ENCODE measurements around the gene PARP6. TPM values are rescaled to one million over a fixed set of nuclear protein-coding genes. Genes with fewer than 3 reads are reported as not detected.

The PARP6 gene
- polyA plus RNA-seq, 1 donor from 2014 or later: 218 TPM

- Histone ChIP-seq H3K27me3 (ENCODE audit: insufficient read depth, low read depth, low read length) (no peaks in the 10 kb centered on the region), H3K9me3 (ENCODE audit: low read length) (no peaks in the 10 kb centered on the region), H2AFZ (ENCODE audit: low read depth, low read length) (peak overlapping the region; percentile 46), H4K20me1 (ENCODE audit: insufficient read depth) (no peaks in the 10 kb centered on the region), H3K27ac (ENCODE audit: low read length) (peak overlapping the region; percentile 92), H3K4me3 (ENCODE audit: low read length) (peak overlapping the region; percentile 99), H3K4me2 (ENCODE audit: low read length) (peak overlapping the region; percentile 71), H3F3A (ENCODE audit: insufficient read depth, low read length, poor library complexity, severe bottlenecking) (no peaks in the 10 kb centered on the region), H3K36me3 (ENCODE audit: insufficient read depth, low read length) (no peaks in the 10 kb centered on the region), H3K9me2 (ENCODE audit: insufficient read depth, low read length) (no peaks in the 10 kb centered on the region), H3K79me2 (replicated peaks; ENCODE audit: insufficient read depth, low read length) (peaks cover 42% of the 10 kb centered on the region), H3K9ac (ENCODE audit: low read length) (peak overlapping the region; percentile 95)
- no peak for TF ChIP-seq TAF1 (IDR thresholded peaks at IDR 0.05; ENCODE audit: low read depth)
- no peak for TF ChIP-seq RAD21 (conservative IDR thresholded peaks at IDR 0.05)
Measured at GRCh38 chr15:72229947-72230196, 42.5 kb downstream of the PARP6 start.

GRCh38 chr15:72229076-72229946, 43.0 kb downstream of the PARP6 start:
- Histone ChIP-seq H4K20me1 (ENCODE audit: insufficient read depth) (no peaks in the 10 kb centered on the region), H3K9ac (ENCODE audit: low read length) (peak overlapping the region; percentile 95), H3K79me2 (replicated peaks; ENCODE audit: insufficient read depth, low read length) (peaks cover 46% of the 10 kb centered on the region)

GRCh38 chr15:72227720-72228119, 44.6 kb downstream of the PARP6 start:
- Histone ChIP-seq H2AFZ (ENCODE audit: low read depth, low read length) (no peak overlapping the region), H3K27ac (ENCODE audit: low read length) (no peak overlapping the region), H3K4me2 (ENCODE audit: low read length) (no peak overlapping the region)
- TF ChIP-seq EP300 (conservative IDR thresholded peaks at IDR 0.05; ENCODE audit: poor library complexity, severe bottlenecking) (no peak), MXI1 (conservative IDR thresholded peaks at IDR 0.05; ENCODE audit: poor library complexity, severe bottlenecking) (no peak), TAF1 (IDR thresholded peaks at IDR 0.05; ENCODE audit: low read depth) (no peak), POLR2AphosphoS5 (IDR thresholded peaks at IDR 0.05) (no peak), CTCF (IDR thresholded peaks at IDR 0.05; ENCODE audit: poor library complexity, severe bottlenecking) (no peak), REST (IDR thresholded peaks at IDR 0.05; ENCODE audit: borderline replicate concordance) (no peak), EZH2 (IDR thresholded peaks at IDR 0.05; ENCODE audit: borderline replicate concordance, insufficient read depth, low read length, poor library complexity, severe bottlenecking) (no peak), SMC3 (conservative IDR thresholded peaks at IDR 0.05; ENCODE audit: poor library complexity) (no peak)

More at GRCh38 chr15:72229076-72229946, 43.0 kb downstream of the PARP6 start:
- no peaks in the 10 kb centered on the region for H3K9me2 ChIP-seq (ENCODE audit: insufficient read depth, low read length)
- peak overlapping the region; percentile 99 for H3K4me3 ChIP-seq (ENCODE audit: low read length)
- H3K36me3 ChIP-seq (ENCODE audit: insufficient read depth, low read length): no peaks in the 10 kb centered on the region
- H3K4me2 ChIP-seq (ENCODE audit: low read length): peak overlapping the region; percentile 71
- H2AFZ ChIP-seq (ENCODE audit: low read depth, low read length): peak overlapping the region; percentile 46
- peak; percentile 13 for TF ChIP-seq POLR2AphosphoS5 (IDR thresholded peaks at IDR 0.05)
- TF ChIP-seq REST (IDR thresholded peaks at IDR 0.05; ENCODE audit: borderline replicate concordance): no peak
- H3F3A ChIP-seq (ENCODE audit: insufficient read depth, low read length, poor library complexity, severe bottlenecking): no peaks in the 10 kb centered on the region
- H3K27ac ChIP-seq (ENCODE audit: low read length): peak overlapping the region; percentile 92
- no peaks in the 10 kb centered on the region for H3K27me3 ChIP-seq (ENCODE audit: insufficient read depth, low read depth, low read length)
- no peaks in the 10 kb centered on the region for H3K9me3 ChIP-seq (ENCODE audit: low read length)

More at GRCh38 chr15:72227720-72228119, 44.6 kb downstream of the PARP6 start:
- no peaks in the 10 kb centered on the region for H3K9me2 ChIP-seq (ENCODE audit: insufficient read depth, low read length)
- H3K36me3 ChIP-seq (ENCODE audit: insufficient read depth, low read length): no peaks in the 10 kb centered on the region
- H3K79me2 ChIP-seq (replicated peaks; ENCODE audit: insufficient read depth, low read length): peaks cover 62% of the 10 kb centered on the region
- no peaks in the 10 kb centered on the region for H3F3A ChIP-seq (ENCODE audit: insufficient read depth, low read length, poor library complexity, severe bottlenecking)
- peak overlapping the region; percentile 99 for H3K4me3 ChIP-seq (ENCODE audit: low read length)
- H3K27me3 ChIP-seq (ENCODE audit: insufficient read depth, low read depth, low read length): no peaks in the 10 kb centered on the region
- H3K9ac ChIP-seq (ENCODE audit: low read length): no peak overlapping the region
- H3K9me3 ChIP-seq (ENCODE audit: low read length): no peaks in the 10 kb centered on the region
- H4K20me1 ChIP-seq (ENCODE audit: insufficient read depth): no peaks in the 10 kb centered on the region

Measured in neural cell (in vitro differentiated cells).